GM12878 (cell line): ENCODE data around the gene MED25. TPM values are rescaled to one million over a fixed set of nuclear protein-coding genes. Genes with fewer than 3 reads are reported as not detected.

Experiments used
- ATAC-seq: fragments of 200-7000 bp; cut with Tn5 transposase; 3 replicates; pipeline ENCODE4 v1.9.1; 2020; ENCODE audit warnings: mild to moderate bottlenecking, moderate library complexity
- BruUV-seq: library from RNA; stranded (reverse); fragments of 400-500 nt; replicated peaks from 2 replicates; lab custom pipeline; 2021; lab: Mats Ljungman, UMichigan
- CTCF ChIA-PET: fragments of 300-600 bp; sonication (Branson Sonifier 250); formaldehyde crosslinking; extraction: SDS; loops from one replicate; lab custom pipeline; 2021; ENCODE audit warnings: inconsistent platforms; lab: Yijun Ruan, JAX
- POLR2A ChIA-PET: fragments of 350-600 bp; formaldehyde crosslinking; extraction: SDS; loops from one replicate; lab custom pipeline; 2021; ENCODE audit warnings: inconsistent platforms; lab: Charles Lee
- RAD21 ChIA-PET: fragments of 300-600 bp; sonication (Branson Sonifier 250); formaldehyde crosslinking; loops from one replicate; lab custom pipeline; 2023; ENCODE audit warnings: antibody characterized with exemption; ENCODE audit not compliant: unreplicated experiment; lab: Charles Lee
- SMC1A ChIA-PET: fragments of 300-600 bp; sonication (Branson Sonifier 250); formaldehyde crosslinking; loops from one replicate; lab custom pipeline; 2023; ENCODE audit not compliant: unreplicated experiment, uncharacterized antibody; lab: Charles Lee
- DNase-seq: peaks from one replicate; pipeline ENCODE4 v3.0.0-alpha.2; 2011; ENCODE audit warnings: low read depth, low spot score
- FAIRE-seq: peaks from 3 replicates; lab custom pipeline; 2011; peaks lifted over from hg19 to GRCh38; lab: Jason Lieb, UNC
- H2AFZ ChIP-seq: 2 replicates; pipeline ENCODE4 v1.6.0; 2011; ENCODE audit warnings: low read depth, low read length, control low read depth; ENCODE audit not compliant: control insufficient read depth
- H3K27ac ChIP-seq: 2 replicates; pipeline ENCODE4 v1.5.1; 2011; ENCODE audit warnings: control low read depth; ENCODE audit not compliant: control insufficient read depth, insufficient read depth
- H3K27me3 ChIP-seq, 2 experiments: replicated peaks in 1 of 2; 2 replicates each; pipeline versions ENCODE4 v1.6.0 to v1.6.1; 2011; ENCODE audit warnings: low read length in 1 of 2; ENCODE audit not compliant: control insufficient read depth in 2 of 2, insufficient read depth in 2 of 2
- H3K36me3 ChIP-seq, 2 experiments: 2 replicates each; pipeline ENCODE4 v1.5.1; 2011; ENCODE audit warnings: low read length in 1 of 2; ENCODE audit not compliant: control insufficient read depth in 2 of 2, insufficient read depth in 2 of 2
- H3K4me1 ChIP-seq: 2 replicates; pipeline ENCODE4 v1.6.1; 2011; ENCODE audit warnings: mild to moderate bottlenecking, low read length, moderate library complexity, mixed read lengths; ENCODE audit not compliant: control insufficient read depth, insufficient read depth
- H3K4me2 ChIP-seq: 2 replicates; pipeline ENCODE4 v1.6.0; 2011; ENCODE audit warnings: control low read depth; ENCODE audit not compliant: control insufficient read depth, insufficient read depth
- H3K4me3 ChIP-seq: fragments of 200-600 bp; sonication (generic); 2 replicates; pipeline ENCODE4 v1.5.1; 2016
- H3K79me2 ChIP-seq: 2 replicates; pipeline ENCODE4 v1.6.0; 2011; ENCODE audit warnings: low read length; ENCODE audit not compliant: control insufficient read depth, insufficient read depth
- H3K9ac ChIP-seq: 2 replicates; pipeline ENCODE4 v1.8.0; 2011; ENCODE audit warnings: low read length, control low read depth, mixed read lengths; ENCODE audit not compliant: control insufficient read depth, insufficient read depth
- H3K9me3 ChIP-seq: replicated peaks from 3 replicates; pipeline ENCODE4 v1.5.1; 2011; ENCODE audit warnings: mild to moderate bottlenecking, low read length; ENCODE audit not compliant: control insufficient read depth, insufficient read depth
- H4K20me1 ChIP-seq: 2 replicates; pipeline ENCODE4 v1.6.0; 2011; ENCODE audit not compliant: control insufficient read depth, insufficient read depth
- ELK1 ChIP-seq: IDR thresholded peaks from 2 replicates; pipeline ENCODE4 v1.6.1; 2012; ENCODE audit warnings: low read depth, low read length, improper control_type of control experiment
- IKZF2 ChIP-seq, 2 experiments: fragments of 450-650 bp; IDR thresholded peaks; 2 replicates each; pipeline ENCODE4 v1.6.1; 2017; ENCODE audit warnings: mild to moderate bottlenecking in 2 of 2, moderate library complexity in 2 of 2
- SIX5 ChIP-seq: IDR thresholded peaks from 2 replicates; pipeline ENCODE4 v1.6.1; 2011; ENCODE audit warnings: mild to moderate bottlenecking, low read depth, low read length, moderate library complexity; ENCODE audit not compliant: severe bottlenecking
- SREBF1 ChIP-seq: IDR thresholded peaks from 2 replicates; pipeline ENCODE4 v1.6.1; 2012; ENCODE audit warnings: mild to moderate bottlenecking, low read length
- TCF12 ChIP-seq: IDR thresholded peaks from 2 replicates; pipeline ENCODE4 v1.6.1; 2011; ENCODE audit warnings: low read depth, mild to moderate bottlenecking, low read length
- WGBS: methylation state at CpG from one replicate; pipeline ENCODE4 v1.1.6; 2016; ENCODE audit warnings: low lambda C conversion rate; ENCODE audit not compliant: insufficient replicate concordance, insufficient coverage; ENCODE audit errors: missing lambda C conversion rate; 5-methylcytosine and 5-hydroxymethylcytosine counted together
- in situ Hi-C: fragments of 300-500 bp; cut with MboI; formaldehyde crosslinking; loops from 9 replicates; pipeline ENCODE4 v1.14.3; 2018; ENCODE audit warnings: mixed read lengths
- intact Hi-C: fragments of 100-400 bp; cut with micrococcal nuclease; formaldehyde crosslinking; loops from one replicate; pipeline ENCODE4 v1.14.2; 2022; ENCODE audit not compliant: unreplicated experiment
- polyA plus RNA-seq, 11 experiments: library from polyadenylated mRNA; depleted of rRNA in 4 of 11; unstranded in 6 of 11; stranded (reverse) in 5 of 11; fragments of >200 nt; fragmentation: Nextera tagmentation in 4 of 11; fragmentation: Illumina TruSeq in 1 of 11; extraction: Ambion mirVana in 4 of 11; extraction: Trizol in 1 of 11; gene quantifications; 1 replicate in 1 of 11; 2 replicates in 10 of 11; pipeline versions ENCODE4 v1.2.1 to v1.2.3, GENCODE V29; 2011 to 2016; ENCODE audit warnings: inconsistent platforms in 2 of 11, missing spikeins in 2 of 11, low read depth in 1 of 11
- total RNA-seq, 4 experiments: library from RNA; depleted of rRNA in 3 of 4; stranded (reverse); fragments of >200 nt in 3 of 4; fragmentation: Illumina TruSeq in 1 of 4; extraction: Trizol in 1 of 4; gene quantifications; 2 replicates each; pipeline versions ENCODE4 v1.2.1 to v1.2.3, GENCODE V29; 2013 to 2021
- TF ChIP-seq, protein P1 (sequence below): fragments of 450-650 bp; formaldehyde crosslinking; IDR thresholded peaks from 2 replicates; pipeline ENCODE4 v1.4.0; 2022; ENCODE audit warnings: mild to moderate bottlenecking, moderate library complexity

The MED25 gene
- total and polyA plus RNA-seq, 10 of the 15 experiments (the other 5 are each of a cell fraction or from before 2014, with no cell fraction given), result 3.5 to 53.9 (median 17.1) TPM

GRCh38 chr19:49853852-49854377 is 35.8 kb downstream of the MED25 start:
- CTCF ChIA-PET, result interaction anchor here (0.6 to 1.6 kb wide), 3 partner anchors 9 to 56 kb away, joined by 3 to 6 read pairs (median 3); no protein-coding TSS in a partner anchor
- no peak for FAIRE-seq
- DNase-seq, result no peak
- ATAC-seq, result no peak
- no peak overlapping the region for H3K27ac ChIP-seq
- peaks cover 4% of the 10 kb centered on the region; the same call in 2 of the 3 replicates for H3K9me3 ChIP-seq
- no peak overlapping the region for H2AFZ ChIP-seq
- intact Hi-C loops, result no loop called here
- H3K4me2 ChIP-seq, result no peak overlapping the region
- H3K4me1 ChIP-seq, result peaks cover 18% of the 10 kb centered on the region
- peaks cover 6% of the 10 kb centered on the region for H3K79me2 ChIP-seq
- no TSS peak for BruUV-seq
- SMC1A ChIA-PET, result interaction anchor here (1.1 kb wide), 1 partner anchor 87 kb away, joined by 3 read pairs; no protein-coding TSS in a partner anchor
- H3K9ac ChIP-seq, result no peak overlapping the region
- no peaks in the 10 kb centered on the region for H3K27me3 ChIP-seq
- POLR2A ChIA-PET, result interaction anchor here (0.6 to 1.3 kb wide), 4 partner anchors 15 to 44 kb away, joined by 3 to 4 read pairs (median 3); partner anchors contain the start of gene MED25
- H4K20me1 ChIP-seq, result no peaks in the 10 kb centered on the region
- in situ Hi-C loops, result no loop called here
- peaks cover 0 to 11% of the 10 kb centered on the region in 2 experiments; a peak in 2 of 4 replicates for H3K36me3 ChIP-seq
- TF ChIP-seq, protein P1, sequence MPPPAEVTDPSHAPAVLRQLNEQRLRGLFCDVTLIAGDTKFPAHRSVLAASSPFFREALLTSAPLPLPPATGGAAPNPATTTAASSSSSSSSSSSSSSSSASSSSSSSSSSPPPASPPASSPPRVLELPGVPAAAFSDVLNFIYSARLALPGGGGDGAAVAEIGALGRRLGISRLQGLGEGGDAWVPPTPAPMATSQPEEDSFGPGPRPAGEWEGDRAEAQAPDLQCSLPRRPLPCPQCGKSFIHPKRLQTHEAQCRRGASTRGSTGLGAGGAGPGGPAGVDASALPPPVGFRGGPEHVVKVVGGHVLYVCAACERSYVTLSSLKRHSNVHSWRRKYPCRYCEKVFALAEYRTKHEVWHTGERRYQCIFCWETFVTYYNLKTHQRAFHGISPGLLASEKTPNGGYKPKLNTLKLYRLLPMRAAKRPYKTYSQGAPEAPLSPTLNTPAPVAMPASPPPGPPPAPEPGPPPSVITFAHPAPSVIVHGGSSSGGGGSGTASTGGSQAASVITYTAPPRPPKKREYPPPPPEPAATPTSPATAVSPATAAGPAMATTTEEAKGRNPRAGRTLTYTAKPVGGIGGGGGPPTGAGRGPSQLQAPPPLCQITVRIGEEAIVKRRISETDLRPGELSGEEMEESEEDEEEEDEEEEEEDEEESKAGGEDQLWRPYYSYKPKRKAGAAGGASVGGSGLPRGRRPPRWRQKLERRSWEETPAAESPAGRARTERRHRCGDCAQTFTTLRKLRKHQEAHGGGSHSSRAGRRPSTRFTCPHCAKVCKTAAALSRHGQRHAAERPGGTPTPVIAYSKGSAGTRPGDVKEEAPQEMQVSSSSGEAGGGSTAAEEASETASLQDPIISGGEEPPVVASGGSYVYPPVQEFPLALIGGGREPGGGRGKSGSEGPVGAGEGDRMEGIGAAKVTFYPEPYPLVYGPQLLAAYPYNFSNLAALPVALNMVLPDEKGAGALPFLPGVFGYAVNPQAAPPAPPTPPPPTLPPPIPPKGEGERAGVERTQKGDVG (CRISPR knock-in tag), result no peak
- TF ChIP-seq TCF12, result 0 out of 2 replicates have a peak, but pooled peaks have one; percentile 30
- TF ChIP-seq SREBF1, result no peak
- no peak for TF ChIP-seq SIX5
- no peak for TF ChIP-seq ELK1
- TF ChIP-seq IKZF2 (IDR thresholded peaks at IDR 0.05), result no peak
- RAD21 ChIA-PET, result no interaction called here
- 36% methylated on average over 10 of the region's 10 CpGs for WGBS
- H3K4me3 ChIP-seq, result no peak overlapping the region
